Fibroblast of lung (primary cell): ENCODE data around the gene EPSTI1.
"Not testable (repeated sequence)": the region's sequence is repeated elsewhere in the genome, so short reads cannot be mapped to it uniquely, and the experiment has no call there.

Experiments used
- CTCF ChIP-seq, 2 donors: IDR thresholded peaks in 1 of 2; conservative IDR thresholded peaks in 1 of 2; 1 replicate in 1 of 2; 2 replicates in 1 of 2; pipeline ENCODE4 v1.5.1; 2011 to 2012; ENCODE audit warnings: low read length in 2 of 2, control low read depth in 1 of 2, inconsistent platforms in 1 of 2, low read depth in 1 of 2, mild to moderate bottlenecking in 1 of 2
- EZH2 ChIP-seq: IDR thresholded peaks from 2 replicates; pipeline ENCODE4 v1.5.1; 2012; ENCODE audit warnings: low read length, control low read depth, mild to moderate bottlenecking; ENCODE audit errors: missing control alignments

DNA sequence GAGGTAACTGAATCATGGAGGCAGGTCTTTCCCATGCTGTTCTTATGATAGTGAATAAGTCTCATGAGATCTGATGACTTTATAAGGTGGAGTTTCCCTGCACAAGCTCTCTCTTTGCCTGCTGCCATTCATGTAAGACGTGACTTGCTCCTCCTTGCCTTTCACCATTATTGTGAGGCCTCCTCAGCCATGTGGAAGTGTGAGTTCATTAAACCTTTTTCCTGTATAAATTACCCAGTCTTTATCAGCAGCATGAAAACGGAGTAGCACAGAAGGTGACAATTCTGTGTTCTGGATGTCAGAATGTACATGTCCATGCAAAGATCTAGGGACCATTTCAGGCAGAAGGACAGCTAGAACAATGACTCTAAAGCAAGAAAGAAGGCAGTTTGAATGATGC lies 129.7 kb downstream of the EPSTI1 start:
- not testable (repeated sequence) for TF ChIP-seq CTCF (conservative IDR thresholded peaks at IDR 0.05 in 1 of 2, IDR thresholded peaks at IDR 0.05 in 1 of 2; ENCODE audit: low read depth in 1 of 2, low read length in 2 of 2); EZH2
